Activated naive CD8-positive, alpha-beta T cell treated with anti-CD3 and anti-CD28 coated beads, Interleukin-2, amount 50 U/mL, for 16 hours (primary cell): ENCODE measurements around the gene GRIP2.

ENCODE experiments used
- DNase-seq: peaks from one replicate; pipeline ENCODE4 v3.0.0-alpha.2; 2020; ENCODE audit warnings: low read depth, low spot score

GRIP2 gene

DNA sequence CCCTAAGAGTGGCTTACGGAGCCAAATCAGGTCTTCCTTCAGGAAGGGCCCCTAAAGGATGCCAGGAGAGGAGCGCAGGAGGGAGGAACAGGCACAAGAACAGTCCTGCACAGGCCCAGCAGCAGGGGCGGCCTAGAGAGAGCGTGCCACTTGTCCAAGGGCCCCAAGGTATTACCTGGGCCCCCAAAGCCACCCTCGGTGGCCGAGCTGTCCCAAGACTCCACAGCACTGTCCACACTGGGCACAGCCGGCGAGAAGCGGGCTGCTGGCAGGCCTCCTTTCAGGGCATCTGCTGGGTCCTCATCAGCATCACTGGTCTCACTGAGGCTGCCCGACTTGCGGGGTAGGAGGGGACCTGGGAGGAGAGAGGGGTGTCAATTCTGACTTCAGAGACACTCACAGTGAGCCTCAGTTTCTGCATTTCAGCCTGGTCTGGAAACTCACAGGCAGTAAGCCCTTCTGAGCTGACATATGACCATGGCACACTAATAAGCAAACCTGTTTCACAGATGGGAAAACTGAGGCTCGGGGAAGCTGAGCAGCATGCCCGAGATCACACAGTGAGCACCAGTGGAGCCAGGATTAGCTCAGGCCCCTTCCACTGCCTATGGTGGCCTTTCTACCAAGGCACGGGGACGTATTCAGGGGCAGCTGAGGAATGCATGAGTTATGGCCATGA lies 33.4 kb downstream of the GRIP2 start:
- DNase-seq = no peak

GRCh38 chr3:14505803-14506500 lies 34.2 kb downstream of the GRIP2 start:
- no peak for DNase-seq

DNA sequence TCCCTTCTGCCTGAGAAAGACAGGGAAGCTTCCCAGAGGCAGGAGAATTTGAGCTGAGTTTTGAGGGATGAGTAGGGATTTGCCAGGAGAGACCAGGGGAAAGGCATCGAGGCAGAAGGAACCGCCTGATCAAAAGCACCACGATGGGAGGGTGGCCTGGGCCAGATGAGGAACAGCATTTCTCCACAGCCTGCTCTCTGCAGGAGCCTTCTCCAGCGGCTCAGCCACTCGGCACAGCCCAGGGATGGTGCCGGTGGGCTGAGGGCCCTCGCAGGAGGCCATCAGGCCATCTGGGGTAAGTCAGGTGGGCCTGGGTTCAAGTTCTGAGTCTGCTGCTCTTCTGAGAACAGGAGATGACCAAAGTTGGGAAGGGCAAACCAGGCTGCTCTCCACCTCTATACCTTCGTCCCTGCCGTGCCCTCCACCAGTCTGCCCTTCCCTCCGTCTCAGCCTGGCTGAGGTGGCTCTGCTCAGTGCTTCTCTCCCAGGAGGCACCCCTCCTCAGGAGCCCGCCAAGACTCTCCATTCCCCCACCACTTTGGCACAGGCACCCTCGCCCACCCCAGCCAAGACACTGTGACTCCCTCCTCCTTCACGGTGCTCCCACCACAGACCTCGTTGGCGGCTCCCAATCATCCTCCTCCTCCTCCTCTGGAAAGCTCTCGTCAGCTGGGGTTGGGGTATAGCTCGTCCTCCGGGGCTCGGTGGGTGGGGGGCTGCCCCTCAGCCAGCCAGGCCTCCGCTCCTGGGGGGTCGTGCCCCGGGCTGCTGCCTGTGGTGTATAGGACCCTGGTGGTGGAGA lies 34.9 kb downstream of the GRIP2 start:
- DNase-seq = no peak

DNA sequence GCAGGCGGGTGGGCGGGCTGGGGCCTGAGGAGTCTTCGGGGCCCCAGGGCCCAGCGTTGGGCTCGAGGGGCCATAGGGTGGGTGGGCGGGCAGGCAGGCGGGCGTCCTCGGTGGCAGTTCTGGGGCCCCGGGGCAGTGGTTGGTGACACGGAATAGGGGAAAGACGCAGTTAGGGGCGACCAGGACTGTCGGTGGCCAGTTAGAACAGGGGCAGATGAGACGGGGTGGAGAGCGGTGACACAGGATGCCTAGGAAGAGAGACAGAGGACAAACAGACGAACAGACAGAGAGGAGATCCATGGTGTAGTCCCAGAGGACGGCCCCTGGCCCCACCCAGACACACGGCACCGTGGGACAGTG lies 36.5 kb downstream of the GRIP2 start:
- no peak for DNase-seq

- DNase-seq = no peak
Measured at GRCh38 chr3:14503033-14503705, 37.0 kb downstream of the GRIP2 start.

DNA sequence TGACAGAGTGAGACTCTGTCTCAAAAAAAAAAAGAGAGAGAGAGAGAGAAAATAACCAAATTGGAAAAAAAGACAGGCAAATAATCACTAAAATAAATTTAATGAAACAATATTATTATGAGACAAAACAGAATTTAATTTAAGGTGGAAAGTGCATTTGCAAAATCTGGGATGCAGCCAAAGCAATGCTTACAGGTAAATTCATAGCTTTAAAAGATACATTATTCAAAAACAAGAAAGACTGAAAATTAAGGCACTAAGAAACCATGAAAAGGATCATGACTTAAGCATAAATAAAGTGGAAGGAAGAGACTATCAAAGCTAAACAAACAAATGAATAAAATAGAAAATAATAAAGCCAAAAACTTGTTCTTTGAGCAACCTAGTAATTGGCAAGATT lies 37.7 kb downstream of the GRIP2 start:
- DNase-seq = no peak

DNA sequence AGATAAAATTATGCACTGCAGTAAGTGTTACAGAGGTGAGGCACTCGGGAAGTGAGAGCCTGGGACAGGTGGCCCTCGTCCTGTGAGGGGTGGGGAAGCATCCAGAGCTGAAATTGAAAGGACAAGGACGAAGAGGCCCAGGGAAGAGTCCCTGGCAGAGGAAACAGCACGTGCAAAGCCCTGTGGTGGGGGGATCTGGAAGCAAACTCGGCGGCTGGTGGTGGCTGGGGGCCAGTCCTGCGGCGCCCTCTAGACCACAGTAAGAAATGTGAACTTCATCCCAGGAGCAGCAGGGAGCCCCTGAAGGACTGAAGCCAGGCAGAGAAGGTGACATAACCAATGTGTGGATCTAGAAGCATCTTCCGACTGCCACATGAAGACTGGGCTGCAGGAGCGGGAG lies 42.8 kb downstream of the GRIP2 start:
- DNase-seq = no peak

DNA sequence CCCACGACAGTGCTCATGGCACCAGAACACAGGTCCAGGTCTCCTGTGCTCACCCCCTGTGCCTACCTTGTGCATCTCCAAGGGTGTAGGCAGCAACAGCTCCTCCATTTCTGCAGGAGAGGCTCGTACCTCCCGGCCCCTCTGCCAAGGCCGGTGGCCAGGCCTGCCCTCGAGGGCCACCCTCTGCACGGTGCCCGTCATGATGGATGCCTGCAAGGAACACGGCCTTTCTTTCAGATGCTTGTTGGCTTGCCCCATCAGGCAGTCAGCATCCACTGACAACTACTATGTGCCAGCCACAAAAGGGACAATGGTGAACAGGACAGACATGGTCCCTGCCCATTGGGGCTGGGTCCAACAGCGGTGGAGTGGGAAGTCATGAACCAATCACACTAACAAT lies 43.8 kb downstream of the GRIP2 start:
- no peak for DNase-seq

DNA sequence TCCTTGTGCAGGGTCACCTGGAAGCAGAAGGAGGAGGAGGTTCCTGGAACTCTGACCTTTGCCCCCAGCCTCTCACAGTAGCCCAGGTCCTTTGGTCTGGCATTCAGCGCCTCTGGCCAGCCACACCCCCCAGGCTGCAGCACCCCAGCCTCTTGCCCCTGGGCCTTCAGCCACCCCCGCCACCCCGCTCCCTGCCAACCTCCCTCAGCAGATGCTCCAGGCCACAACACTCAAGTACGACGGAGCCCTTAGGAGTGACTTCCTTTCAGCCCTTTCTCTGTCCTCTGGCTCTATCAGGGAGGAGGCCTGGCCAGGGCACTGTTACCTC lies 45.2 kb downstream of the GRIP2 start:
- no peak for DNase-seq

- DNase-seq = no peak
Measured at GRCh38 chr3:14494279-14494972, 45.7 kb downstream of the GRIP2 start.

DNA sequence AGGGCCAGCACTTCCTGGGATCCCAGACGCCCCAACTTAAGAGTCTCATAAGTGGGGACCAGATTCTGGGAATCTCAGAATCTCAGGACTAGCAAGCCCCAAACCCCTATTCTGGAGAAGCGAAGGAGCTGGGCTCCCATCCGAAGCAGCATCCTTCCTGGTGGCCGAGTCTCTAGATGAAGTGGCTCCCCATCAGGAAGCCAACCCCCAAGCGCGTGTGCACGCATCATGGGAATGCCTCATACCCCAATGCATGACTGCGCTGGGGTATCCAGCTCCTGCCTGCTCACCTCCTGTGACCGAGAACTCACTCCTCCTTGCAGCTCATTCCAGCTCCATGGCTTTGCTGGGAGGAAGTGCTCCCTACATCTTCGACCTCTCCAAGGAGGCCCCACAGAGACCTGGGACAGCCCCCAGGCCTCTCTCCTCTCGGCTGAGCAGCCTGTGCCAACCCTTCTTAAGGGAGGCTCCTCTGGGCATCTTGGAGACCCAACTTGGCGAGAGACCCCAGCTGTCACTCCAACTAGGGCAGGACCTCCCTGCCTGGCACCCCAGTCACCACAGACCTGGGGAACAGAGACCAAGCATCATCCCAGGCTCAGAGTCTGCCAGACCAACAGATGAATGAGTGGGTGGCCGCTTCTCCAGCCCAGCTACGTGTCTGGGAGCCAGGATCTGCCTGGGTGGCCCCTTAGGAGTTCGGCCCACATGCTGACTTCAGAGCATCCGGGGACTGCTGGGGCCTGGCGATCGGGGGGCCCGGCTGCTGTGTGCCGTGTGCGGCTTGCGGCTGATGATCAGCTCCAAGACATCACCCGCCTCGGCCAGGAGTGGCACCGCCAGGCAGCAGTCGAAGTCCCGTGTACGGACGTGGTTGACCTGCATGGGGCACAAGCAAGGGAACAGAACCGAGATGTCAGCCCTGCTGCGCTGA lies 46.9 kb downstream of the GRIP2 start:
- DNase-seq = no peak

GRCh38 chr3:14491396-14492190 lies 48.5 kb downstream of the GRIP2 start:
- no peak for DNase-seq

DNA sequence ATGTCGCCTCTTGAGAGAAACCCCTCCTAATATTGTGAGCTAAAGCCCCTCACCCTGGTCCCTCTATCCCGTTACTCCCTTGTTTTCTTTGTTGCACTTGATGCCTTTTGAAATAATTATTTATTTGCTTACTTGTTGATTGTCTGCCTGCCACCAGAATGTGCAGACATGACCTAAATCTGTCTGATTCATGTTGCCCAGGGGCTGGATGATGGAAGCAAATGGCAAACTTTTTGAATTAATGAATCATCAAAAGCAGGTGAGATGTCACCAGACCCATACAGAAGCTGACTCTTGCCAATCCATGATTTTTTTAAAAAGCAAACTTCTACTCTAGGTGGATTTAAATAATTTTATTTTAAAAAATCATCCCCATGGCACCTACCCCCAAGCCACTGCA lies 49.3 kb downstream of the GRIP2 start:
- DNase-seq = no peak

DNA sequence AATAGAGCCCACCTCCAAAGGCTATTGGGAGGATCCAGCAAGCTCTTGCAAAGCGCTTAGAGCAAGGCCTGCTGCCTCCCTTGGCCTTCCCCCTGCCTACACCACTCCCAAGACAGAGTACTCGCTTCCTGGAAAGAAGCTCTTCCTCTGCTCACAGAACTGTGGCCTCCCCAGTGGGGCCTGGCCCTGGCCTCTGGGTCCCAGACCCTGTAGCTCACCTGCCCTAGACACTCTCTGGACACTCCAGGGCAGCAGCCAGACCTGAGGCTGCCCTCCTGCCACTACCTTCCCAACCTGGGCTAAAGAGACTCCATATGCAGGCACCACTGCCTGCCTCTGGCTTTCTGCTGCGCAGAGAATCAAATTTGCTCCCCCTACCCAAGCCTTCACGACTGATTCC lies 49.9 kb downstream of the GRIP2 start:
- DNase-seq = no peak

DNA sequence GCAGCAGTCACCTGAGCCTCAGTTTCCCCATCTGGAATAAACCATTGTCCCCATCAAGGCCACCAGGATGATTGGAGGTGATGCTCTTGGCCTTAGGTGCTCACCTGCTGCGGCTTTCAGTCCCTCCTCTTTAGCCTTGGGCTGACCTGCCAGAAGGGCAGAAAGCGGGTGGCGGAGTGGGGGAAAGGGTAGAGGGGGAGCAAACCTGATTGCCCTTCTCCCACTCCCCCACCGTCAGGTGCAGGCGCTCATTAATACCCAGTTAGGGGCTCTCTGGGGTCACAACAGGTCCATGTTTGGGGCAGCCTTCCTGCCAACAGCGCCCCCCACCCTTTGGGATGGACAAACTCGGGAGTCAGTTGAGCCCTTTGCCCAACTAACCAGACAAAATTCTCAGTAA lies 50.5 kb downstream of the GRIP2 start:
- no peak for DNase-seq

DNA sequence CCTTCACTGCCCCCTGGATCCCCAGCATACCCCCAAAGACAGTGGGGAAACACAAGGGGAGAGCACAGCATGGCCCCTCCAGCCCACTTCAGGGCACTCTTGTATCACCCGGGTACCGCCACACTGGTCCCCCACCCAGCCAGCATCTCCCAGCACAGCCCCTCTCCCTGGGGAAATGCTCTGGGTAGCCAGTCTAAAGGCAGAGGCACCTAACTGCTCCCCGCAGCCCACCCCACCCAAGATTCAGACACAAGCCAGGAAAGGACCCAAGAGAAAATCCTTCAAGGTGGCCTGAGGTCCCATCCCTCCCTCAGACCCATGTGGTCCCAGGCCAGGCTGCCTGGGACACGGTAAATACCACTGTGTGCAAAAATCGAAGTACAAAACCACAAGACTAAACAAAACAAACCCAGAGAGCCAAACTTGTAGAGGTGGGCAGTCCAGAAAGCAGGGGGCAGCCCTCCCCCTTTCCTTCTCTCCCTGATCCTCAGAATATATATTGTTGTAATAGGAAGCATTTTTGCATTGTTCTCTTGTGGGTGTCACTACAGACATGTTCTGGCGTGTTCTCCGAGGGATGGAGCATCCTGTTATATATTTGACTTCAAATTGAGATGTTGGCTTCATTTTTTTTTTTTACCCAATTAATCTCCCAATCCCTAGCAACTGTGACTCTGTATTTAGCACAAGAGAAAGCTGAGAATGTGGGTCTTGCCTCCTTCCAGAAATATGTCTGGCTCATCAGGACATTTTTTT lies 51.7 kb downstream of the GRIP2 start:
- no peak for DNase-seq

DNA sequence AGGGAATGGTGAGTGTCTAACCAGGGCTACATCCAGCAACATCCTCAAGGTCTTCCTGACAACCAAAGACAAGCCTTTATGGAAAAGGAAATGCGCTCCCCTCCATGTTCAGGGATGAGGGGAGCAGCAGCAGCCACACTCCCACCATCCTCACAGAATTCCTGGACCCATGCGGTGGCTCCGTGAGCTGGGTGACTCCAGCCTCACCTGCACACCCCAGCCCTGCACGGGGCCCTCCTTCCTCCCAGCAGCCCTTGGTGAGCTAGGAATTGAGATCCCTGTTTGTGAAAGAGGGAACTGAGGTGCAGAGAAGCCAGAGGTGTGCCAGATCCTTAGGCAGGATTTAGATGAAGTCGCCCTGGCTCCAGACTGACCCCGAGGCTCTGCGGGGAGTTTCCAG lies 52.3 kb downstream of the GRIP2 start:
- DNase-seq = no peak

DNA sequence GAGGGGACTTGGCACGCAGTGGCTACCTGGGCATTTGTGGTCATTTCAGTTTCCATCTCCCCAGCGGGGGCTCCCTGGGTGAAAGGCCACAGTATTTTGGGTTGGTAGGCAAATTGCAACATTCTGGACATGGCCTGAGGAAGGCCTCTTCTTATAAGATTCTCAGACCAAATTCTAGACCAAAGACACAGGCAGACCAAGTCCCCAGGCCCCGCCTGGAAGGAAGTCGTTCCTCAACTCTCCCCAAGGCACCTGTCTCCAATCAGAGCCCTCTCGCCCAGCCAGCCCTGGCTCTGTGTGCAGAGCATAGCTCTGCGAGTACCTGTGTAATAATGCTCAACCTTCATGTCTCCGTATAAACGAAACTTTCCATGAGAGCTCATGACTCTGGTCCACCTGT lies 53.1 kb downstream of the GRIP2 start:
- no peak for DNase-seq

- no peak for DNase-seq
Measured at GRCh38 chr3:14486460-14486859, 53.7 kb downstream of the GRIP2 start.
